Fibroblast of lung (primary cell): ENCODE results near the gene SIRPG. TPM values are rescaled to one million over a fixed set of nuclear protein-coding genes. Genes with fewer than 3 reads are reported as not detected.

Experiments
- DNase-seq, 2 donors: peaks; one replicate each; pipeline versions ENCODE4 v3.0.0 to v3.0.0-alpha.2; 2010; ENCODE audit warnings: low read depth in 2 of 2
- H2AFZ ChIP-seq: 2 replicates; pipeline ENCODE4 v1.5.1; 2012; ENCODE audit warnings: low read length, control low read depth, inconsistent platforms
- H3K27ac ChIP-seq: 2 replicates; pipeline ENCODE4 v1.5.1; 2011; ENCODE audit warnings: low read length, control low read depth; ENCODE audit not compliant: insufficient read depth
- H3K27me3 ChIP-seq: 2 replicates; pipeline ENCODE4 v1.5.1; 2011; ENCODE audit warnings: mild to moderate bottlenecking, low read length; ENCODE audit not compliant: control insufficient read depth, insufficient read depth
- H3K36me3 ChIP-seq: 2 replicates; pipeline ENCODE4 v1.5.1; 2011; ENCODE audit warnings: low read length; ENCODE audit not compliant: control insufficient read depth, insufficient read depth
- H3K4me1 ChIP-seq: 2 replicates; pipeline ENCODE4 v1.5.1; 2011; ENCODE audit warnings: low read length; ENCODE audit not compliant: control insufficient read depth, insufficient read depth; ENCODE audit errors: extremely low read depth
- H3K4me2 ChIP-seq: 2 replicates; pipeline ENCODE4 v1.5.1; 2011; ENCODE audit warnings: low read length, control low read depth; ENCODE audit not compliant: insufficient read depth; ENCODE audit errors: extremely low read depth
- H3K4me3 ChIP-seq, 4 experiments: fragments of 200-600 bp in 1 of 4; sonication (generic) in 1 of 4; replicated peaks in 1 of 4; 2 replicates each; pipeline ENCODE4 v1.5.1; 2011 to 2016; ENCODE audit warnings: low read length in 4 of 4, low read depth in 3 of 4, mild to moderate bottlenecking in 3 of 4, control low read depth in 2 of 4, inconsistent platforms in 1 of 4, mixed read lengths in 1 of 4; ENCODE audit not compliant: insufficient read depth in 1 of 4; ENCODE audit errors: control extremely low read depth in 1 of 4
- H3K79me2 ChIP-seq: 2 replicates; pipeline ENCODE4 v1.5.1; 2012; ENCODE audit warnings: mild to moderate bottlenecking, low read length, inconsistent platforms; ENCODE audit not compliant: control insufficient read depth, insufficient read depth
- H3K9ac ChIP-seq: 2 replicates; pipeline ENCODE4 v1.5.1; 2011; ENCODE audit warnings: mild to moderate bottlenecking, low read length, control low read depth; ENCODE audit not compliant: insufficient read depth
- H3K9me3 ChIP-seq: 2 replicates; pipeline ENCODE4 v1.5.1; 2012; ENCODE audit warnings: low read depth, low read length; ENCODE audit not compliant: control insufficient read depth, insufficient read depth
- H4K20me1 ChIP-seq: 2 replicates; pipeline ENCODE4 v1.5.1; 2011; ENCODE audit warnings: low read length; ENCODE audit not compliant: control insufficient read depth, insufficient read depth; ENCODE audit errors: extremely low read depth
- EZH2 ChIP-seq: IDR thresholded peaks from 2 replicates; pipeline ENCODE4 v1.5.1; 2012; ENCODE audit warnings: low read length, control low read depth, mild to moderate bottlenecking; ENCODE audit errors: missing control alignments
- polyA plus RNA-seq, 2 donors: library from polyadenylated mRNA; depleted of rRNA in 1 of 2; stranded (reverse) in 1 of 2; unstranded in 1 of 2; fragments of >200 nt; gene quantifications; 2 replicates each; pipeline ENCODE4 v1.2.1, GENCODE V29; 2011 to 2012; ENCODE audit warnings: missing spikeins in 1 of 2
- total RNA-seq: library from RNA; depleted of rRNA; stranded (reverse); fragments of >200 nt; gene quantifications from 2 replicates; pipeline ENCODE4 v1.2.1, GENCODE V29; 2014
- TF ChIP-seq, protein P1 (sequence below), 2 donors: IDR thresholded peaks in 1 of 2; conservative IDR thresholded peaks in 1 of 2; 1 replicate in 1 of 2; 2 replicates in 1 of 2; pipeline ENCODE4 v1.5.1; 2011 to 2012; ENCODE audit warnings: low read length in 2 of 2, control low read depth in 1 of 2, inconsistent platforms in 1 of 2, low read depth in 1 of 2, mild to moderate bottlenecking in 1 of 2

Gene SIRPG
- total and polyA plus RNA-seq, 2 donors (not counting 1 experiment from before 2014, with no cell fraction given), result not detected

DNA sequence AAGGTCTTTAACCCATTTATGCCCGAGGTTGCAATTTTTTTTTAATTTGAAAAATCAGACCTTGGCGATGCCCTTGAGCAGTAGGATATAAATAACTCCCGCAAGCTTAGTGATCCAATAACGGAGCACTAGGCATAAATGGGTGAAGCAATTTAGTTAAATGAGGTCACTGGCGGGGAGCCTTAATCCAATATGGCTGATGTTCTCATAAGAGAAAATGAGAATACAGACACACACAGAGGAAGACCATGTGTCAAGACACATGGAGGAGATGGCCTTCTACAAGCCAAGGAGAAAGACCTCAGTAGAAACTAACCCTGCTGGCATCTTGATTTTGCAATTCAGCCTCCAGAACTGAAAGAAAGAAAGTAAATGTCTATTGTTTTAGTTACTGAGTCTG, 735 bp downstream of the SIRPG start:
- Histone ChIP-seq H3K9ac (no peak overlapping the region), H3K4me2 (no peak overlapping the region), H3K4me3 (no peak overlapping the region), H2AFZ (no peak overlapping the region), H3K27ac (no peak overlapping the region), H3K79me2 (no peaks in the 10 kb centered on the region), H3K9me3 (no peaks in the 10 kb centered on the region), H3K36me3 (no peaks in the 10 kb centered on the region), H3K27me3 (peaks cover 5% of the 10 kb centered on the region), H3K4me1 (no peaks in the 10 kb centered on the region), H4K20me1 (no peaks in the 10 kb centered on the region)
- no peak for DNase-seq
- TF ChIP-seq, protein P1, sequence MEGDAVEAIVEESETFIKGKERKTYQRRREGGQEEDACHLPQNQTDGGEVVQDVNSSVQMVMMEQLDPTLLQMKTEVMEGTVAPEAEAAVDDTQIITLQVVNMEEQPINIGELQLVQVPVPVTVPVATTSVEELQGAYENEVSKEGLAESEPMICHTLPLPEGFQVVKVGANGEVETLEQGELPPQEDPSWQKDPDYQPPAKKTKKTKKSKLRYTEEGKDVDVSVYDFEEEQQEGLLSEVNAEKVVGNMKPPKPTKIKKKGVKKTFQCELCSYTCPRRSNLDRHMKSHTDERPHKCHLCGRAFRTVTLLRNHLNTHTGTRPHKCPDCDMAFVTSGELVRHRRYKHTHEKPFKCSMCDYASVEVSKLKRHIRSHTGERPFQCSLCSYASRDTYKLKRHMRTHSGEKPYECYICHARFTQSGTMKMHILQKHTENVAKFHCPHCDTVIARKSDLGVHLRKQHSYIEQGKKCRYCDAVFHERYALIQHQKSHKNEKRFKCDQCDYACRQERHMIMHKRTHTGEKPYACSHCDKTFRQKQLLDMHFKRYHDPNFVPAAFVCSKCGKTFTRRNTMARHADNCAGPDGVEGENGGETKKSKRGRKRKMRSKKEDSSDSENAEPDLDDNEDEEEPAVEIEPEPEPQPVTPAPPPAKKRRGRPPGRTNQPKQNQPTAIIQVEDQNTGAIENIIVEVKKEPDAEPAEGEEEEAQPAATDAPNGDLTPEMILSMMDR (conservative IDR thresholded peaks at IDR 0.05 in 1 of 2, IDR thresholded peaks at IDR 0.05 in 1 of 2; ENCODE audit: low read depth in 1 of 2, low read length in 2 of 2), result no peak
- no peak for TF ChIP-seq EZH2

DNA sequence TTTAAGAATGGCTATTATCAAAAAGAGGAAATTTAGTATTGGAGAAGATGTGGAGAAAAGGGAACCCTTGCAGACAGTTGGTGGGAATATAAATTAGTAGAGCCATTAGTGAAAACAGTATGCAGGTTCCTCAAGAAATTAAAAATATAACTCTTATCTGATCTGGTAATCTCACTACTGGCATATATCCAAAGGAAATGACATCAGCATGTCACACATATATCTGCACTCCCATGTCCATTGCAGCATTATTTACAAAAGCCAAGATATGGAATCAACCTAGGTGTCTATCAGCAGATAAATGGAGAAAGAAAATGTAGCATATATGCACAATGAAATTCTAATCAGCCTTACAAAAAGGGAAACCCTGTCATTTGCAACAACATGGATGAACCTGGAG, 2.6 kb downstream of the SIRPG start:
- Histone ChIP-seq H3K27me3 (peaks cover 5% of the 10 kb centered on the region), H3K79me2 (no peaks in the 10 kb centered on the region), H3K4me1 (no peaks in the 10 kb centered on the region), H3K4me2 (no peak overlapping the region), H3K9ac (no peak overlapping the region), H2AFZ (no peak overlapping the region), H3K9me3 (no peaks in the 10 kb centered on the region), H3K4me3 (no peak overlapping the region), H4K20me1 (no peaks in the 10 kb centered on the region), H3K36me3 (no peaks in the 10 kb centered on the region), H3K27ac (no peak overlapping the region)
- DNase-seq, result no peak
- TF ChIP-seq, protein P1 (conservative IDR thresholded peaks at IDR 0.05 in 1 of 2, IDR thresholded peaks at IDR 0.05 in 1 of 2; ENCODE audit: low read depth in 1 of 2, low read length in 2 of 2), result no peak
- no peak for TF ChIP-seq EZH2

DNA sequence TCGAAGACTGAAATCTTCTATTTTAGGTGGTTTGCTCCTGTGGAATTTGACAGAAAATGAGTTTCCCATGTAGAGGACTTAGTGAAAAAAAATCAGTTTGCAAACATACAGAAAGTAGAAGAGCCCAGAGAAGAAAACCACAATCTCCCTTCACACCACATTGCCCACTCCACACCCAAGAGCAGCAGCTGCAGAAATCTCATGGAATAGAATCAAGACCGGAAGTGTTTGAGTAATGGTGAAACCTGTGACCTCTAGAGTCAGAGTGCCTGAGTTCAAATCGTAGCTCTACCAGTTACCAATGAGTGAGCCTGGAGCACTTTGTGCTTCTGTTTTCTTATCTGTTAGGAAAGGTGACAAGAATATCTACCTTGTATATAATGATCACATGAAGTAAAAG, 4.6 kb downstream of the SIRPG start:
- no peak for DNase-seq
- Histone ChIP-seq H3K4me1 (no peaks in the 10 kb centered on the region), H3K4me3 (no peak overlapping the region), H3K27ac (no peak overlapping the region), H3K27me3 (peaks cover 2% of the 10 kb centered on the region), H3K36me3 (no peaks in the 10 kb centered on the region), H3K79me2 (no peaks in the 10 kb centered on the region), H3K4me2 (no peak overlapping the region), H3K9me3 (no peaks in the 10 kb centered on the region), H4K20me1 (no peaks in the 10 kb centered on the region), H3K9ac (no peak overlapping the region), H2AFZ (no peak overlapping the region)
- TF ChIP-seq EZH2, result no peak
- TF ChIP-seq, protein P1 (conservative IDR thresholded peaks at IDR 0.05 in 1 of 2, IDR thresholded peaks at IDR 0.05 in 1 of 2; ENCODE audit: low read depth in 1 of 2, low read length in 2 of 2), result no peak
